Lung microvascular endothelial cell (primary cell): Measurements from ENCODE around the gene HOXA7. TPM values are rescaled to one million over a fixed set of nuclear protein-coding genes. Genes with fewer than 3 reads are reported as not detected.

ENCODE experiments used
- DNase-seq, 2 donors: peaks; one replicate each; pipeline versions ENCODE4 v3.0.0 to v3.0.0-alpha.2; 2010; ENCODE audit warnings: low read depth in 2 of 2
- total RNA-seq: library from RNA; depleted of rRNA; stranded (reverse); fragments of >200 nt; gene quantifications from 2 replicates; pipeline ENCODE4 v1.2.1, GENCODE V29; 2014

HOXA7 gene
- total RNA-seq, 1 donor from 2014 or later, result 1.8 TPM

DNA sequence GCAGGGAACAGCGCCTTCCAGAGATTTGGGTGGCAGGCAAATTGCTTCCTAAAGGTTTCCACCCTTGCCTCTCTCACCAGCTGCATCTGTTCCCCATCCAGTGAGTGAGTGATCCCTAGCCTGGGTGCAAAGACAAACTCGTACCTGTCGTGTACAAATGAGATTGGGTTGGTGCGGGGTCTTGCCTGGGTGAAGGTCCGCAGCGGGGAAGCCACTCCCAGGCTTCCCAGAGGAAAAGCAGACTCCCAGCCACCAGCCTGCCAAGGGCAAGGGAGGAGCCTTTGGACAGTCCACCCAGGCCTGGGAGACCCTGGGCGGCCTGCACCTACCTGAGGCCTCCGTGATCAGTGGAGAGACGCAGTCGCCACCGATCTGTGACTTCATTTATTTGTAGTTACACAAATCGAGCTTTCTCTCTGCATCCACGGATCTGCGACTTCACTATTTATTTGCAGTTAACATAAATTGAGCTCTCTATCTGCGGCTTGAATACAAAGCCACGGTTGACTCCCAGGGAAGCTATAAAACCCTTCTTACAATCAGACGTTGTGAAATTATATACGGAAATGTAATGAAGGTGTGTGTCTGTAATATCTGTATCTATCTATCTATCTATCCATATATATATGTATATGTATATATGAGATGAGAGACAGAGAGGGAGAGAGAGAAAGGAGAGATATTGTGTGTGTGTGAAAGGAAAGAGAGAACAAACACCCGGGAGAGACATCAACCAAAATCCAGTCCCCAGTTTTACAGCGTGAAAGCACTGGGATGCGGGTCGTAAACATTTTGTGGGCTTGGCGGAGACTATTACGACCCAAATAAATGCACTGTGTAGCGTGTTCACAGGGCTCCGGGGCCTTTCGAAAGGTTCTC is 3.0 kb upstream of the HOXA7 start:
- DNase-seq, result no peak

DNA sequence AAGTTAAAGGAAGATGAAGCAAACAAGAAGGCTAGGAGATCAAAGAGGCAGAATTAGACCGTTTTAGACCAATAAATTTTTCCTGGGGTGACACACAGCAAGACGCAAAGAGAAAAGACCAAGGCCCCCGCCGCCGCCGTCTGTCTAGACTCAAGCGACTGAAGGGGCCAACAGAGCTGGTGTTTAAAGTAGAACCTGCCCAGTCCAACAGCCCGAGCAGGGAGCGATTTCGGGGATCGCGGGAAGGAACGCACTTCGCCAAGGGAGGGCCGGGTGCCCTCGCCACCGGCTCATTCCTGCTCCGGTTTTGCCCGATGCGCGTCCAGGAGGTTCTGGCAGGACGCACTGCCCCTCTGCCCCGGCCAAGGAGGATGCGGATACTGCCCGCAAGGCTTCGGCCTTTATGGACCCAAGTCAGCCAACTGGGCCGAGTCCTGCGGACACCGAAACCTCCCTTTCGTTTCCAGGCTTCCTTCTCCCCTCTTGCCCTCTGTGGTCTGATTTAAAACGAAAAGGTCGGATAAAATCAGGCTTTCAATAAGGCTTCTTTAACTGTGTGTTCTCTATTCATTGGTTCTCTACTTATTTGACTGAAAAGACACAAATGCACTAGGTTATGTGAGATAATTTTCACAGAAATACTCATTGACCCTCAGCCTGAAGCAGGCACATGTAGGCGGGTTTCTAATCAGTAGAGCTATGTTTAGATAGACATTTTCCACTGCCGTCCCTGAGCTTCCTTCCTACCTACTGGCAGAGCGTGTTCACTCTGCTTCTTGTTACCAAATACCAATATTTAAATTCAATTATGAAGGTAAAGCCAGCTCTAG is 2.2 kb upstream of the HOXA7 start:
- peak in 1 of 2 donors; percentile 58 for DNase-seq

DNA sequence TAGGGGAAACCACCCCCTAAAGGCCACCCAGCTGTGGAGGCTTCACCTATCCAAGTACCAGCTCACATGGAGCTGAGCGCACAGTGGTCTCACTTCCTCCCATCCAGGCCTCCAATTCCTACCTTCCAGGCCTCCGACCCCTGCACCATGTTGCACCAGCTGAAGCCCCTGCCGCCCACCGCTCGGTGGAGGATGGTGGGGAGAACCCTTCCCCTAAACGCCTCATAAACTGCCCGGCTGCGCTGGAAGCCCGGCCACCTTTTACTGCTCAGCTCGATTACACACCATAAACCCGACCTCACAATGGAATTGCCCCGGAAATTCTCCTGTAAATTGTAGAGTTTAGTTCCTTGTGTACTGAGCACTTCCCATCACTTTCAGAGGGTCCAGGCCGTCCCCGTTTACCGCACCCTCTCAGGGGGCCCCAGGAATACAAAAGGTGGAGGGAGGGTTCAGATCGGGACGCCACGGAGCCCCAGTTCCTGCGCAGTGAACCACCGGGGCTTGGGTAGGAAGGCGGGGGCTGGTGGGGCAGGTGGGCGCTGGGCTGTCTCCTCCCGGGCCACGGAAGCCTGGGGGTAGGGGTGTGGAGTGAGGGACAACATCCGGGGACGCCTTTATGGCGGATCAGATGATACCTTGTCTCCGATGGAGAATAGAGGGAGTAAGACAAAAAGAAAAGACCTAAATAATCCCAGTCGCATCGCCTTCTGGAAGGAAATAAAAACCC is 1.4 kb upstream of the HOXA7 start:
- no peak for DNase-seq

DNA sequence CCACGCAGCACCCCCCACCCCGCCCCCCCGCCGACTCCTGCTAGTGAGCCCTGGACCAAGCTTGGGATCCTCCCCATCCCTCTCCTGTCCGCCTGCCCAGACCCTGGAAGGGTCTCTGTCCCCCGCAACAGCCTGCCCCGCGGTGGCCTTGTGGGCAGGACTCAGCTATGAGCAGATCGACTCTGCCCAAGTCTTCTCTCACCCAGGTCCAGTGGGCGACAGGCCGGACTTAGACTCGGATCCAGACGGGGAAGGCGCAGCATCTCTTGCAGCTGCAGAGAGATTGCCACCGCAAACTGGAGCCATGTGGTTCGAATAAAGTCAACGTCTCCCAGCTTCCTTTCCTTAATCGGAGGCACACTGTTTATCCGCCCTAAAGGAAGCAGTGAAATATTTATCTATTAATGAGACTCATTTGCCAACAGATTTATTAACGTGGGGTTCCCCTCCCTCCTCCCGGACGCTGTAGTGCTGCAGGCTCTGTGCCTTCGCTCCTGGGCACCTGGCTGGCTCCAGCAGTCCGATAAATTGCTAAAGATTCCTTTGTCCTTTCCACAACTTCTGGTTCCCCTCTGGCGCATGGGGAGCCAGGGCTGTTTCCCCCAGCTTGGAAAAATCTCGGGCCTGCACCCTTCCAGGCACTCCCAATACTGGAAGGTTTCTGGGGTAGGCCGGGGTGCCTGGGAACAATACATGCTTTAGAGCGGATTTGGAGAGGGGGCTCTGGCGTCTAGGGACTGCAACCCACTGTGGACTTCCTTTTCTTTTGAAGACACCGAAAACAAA is 634 bp upstream of the HOXA7 start:
- DNase-seq, result no peak

DNA sequence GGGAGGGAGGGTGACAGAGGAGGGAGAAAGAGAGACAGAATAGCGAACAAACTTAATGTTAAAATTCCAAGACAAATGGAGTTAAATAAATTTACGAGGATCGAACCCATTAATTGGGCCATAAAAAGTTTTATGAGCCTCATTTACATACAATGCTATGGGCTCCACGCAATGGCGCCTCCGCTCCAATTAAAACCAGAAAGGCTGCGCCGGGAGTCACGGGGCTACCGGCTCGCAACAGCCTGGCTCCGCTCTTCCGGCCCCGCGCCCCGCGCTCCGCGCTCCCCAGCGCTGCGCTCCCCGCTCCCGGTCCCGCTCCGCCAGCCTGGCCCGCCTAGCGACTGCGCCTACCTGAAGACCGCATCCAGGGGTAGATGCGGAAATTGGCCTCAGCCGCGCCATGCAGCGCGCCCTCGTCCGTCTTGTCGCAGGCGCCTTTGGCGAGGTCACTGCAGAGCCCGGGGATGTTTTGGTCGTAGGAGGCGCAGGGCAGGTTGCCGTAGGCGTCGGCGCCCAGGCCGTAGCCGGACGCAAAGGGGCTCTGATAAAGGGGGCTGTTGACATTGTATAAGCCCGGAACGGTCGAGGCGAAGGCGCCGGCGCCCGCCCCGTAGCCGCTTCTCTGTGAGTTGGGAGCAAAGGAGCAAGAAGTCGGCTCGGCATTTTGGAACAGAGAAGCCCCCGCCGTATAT is 513 bp downstream of the HOXA7 start:
- DNase-seq, result peak; percentile 40 to 77

DNA sequence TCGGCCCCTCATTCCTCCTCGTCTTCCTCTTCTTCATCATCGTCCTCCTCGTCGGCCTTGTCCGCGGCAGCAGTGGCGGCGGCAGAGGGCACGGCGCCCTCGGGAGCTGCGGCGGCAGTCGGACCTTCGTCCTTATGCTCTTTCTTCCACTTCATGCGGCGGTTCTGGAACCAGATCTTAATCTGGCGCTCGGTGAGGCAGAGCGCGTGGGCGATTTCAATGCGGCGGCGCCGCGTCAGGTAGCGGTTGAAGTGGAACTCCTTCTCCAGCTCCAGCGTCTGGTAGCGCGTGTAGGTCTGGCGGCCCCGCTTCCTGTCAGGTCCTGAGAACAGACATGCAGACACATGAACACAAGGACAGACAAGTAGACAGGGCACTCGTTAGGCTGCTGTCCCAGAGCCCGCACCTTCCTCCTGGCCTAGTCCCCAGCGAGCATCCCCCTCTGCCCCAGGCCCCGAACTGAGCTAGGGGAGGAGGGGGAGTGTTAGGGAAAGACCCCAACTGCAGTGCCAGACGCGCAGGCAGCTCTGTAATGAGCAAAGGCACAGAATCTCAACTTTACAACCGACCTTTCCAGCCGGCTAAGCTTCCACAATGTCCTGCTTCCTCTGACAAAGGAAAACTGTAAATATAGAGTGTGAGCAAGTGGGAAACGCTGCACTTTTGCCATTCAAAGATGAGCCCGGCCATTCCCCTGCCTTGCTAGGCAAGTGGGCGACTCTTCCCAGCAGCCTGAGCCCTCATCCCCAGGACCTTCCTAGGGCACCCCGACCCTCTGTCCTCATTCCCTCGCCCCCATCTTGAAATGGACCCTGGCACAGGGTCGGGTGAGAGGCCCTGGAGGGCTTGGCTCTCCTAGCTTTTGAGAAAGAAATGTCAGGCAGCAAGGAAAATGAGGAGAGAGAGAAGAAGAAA is 1.3 kb downstream of the HOXA7 start:
- DNase-seq, result peak in 1 of 2 donors; percentile 46

DNA sequence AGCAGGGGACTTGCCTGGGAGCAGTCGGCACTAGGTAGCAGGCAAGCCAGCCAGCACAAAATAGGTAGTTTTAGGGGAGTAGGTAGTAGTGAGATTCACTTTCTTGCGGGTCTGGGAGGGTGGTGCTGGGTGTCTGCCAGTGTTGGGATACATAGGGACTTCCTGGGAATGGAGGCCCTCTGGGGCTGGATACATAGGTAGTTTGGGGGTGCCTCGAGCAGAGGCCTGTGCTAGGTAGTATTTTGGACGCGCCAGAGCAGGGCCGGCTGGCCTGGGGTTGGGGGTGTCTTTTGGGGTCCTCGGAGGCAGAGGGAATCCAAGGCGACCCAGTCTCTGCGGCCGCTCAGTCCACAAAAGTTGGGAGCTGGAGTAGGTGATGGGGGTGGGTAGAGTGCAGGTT is 2.1 kb downstream of the HOXA7 start:
- DNase-seq, result no peak

DNA sequence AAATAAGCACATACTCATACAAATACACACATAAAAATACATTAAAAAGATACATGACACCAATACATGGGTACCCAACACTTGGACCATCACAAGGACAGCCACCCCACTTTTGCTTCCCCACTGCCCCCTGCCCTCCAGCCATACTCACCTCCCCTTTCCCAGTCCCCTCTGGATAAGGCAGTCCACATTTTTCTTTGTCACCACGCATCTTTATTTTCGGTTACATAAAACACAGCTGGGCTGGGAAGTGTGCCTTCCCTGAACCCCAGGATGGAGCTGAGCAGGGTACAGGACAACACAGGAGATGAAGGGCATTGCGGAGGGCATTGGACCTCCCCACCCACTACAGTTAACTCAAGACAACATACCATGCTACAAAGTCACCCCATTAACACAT is 2.9 kb downstream of the HOXA7 start:
- DNase-seq, result no peak

DNA sequence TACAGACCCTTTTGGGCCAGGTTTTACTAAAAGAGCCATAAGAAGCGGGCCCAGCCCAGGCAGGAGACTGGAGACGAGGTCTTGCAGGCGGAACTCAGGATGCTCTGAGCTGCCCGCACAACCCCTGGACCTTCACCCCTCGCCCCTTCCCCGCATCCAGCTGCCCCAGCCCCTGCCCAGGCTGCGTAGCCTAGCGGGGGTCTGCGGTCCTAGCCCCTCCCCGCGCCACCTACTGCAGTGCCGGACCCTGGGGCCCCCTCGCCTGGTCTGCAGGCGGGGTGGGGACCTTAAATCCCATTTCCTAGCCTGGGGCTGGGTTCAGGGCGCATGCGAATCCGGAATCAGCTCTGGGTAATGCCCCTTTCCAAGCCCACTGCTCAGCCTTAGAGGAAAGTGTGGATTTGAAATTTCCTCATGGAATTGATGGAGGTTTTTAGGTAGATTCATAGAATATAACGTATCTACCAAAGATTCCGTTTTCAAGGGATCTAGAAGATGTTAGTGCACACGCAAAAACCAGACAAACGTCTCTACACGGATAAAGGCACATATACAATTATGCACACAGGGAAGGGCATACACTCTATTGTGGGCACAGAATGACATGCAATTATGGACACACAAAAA is 3.5 kb downstream of the HOXA7 start:
- DNase-seq, result no peak

DNA sequence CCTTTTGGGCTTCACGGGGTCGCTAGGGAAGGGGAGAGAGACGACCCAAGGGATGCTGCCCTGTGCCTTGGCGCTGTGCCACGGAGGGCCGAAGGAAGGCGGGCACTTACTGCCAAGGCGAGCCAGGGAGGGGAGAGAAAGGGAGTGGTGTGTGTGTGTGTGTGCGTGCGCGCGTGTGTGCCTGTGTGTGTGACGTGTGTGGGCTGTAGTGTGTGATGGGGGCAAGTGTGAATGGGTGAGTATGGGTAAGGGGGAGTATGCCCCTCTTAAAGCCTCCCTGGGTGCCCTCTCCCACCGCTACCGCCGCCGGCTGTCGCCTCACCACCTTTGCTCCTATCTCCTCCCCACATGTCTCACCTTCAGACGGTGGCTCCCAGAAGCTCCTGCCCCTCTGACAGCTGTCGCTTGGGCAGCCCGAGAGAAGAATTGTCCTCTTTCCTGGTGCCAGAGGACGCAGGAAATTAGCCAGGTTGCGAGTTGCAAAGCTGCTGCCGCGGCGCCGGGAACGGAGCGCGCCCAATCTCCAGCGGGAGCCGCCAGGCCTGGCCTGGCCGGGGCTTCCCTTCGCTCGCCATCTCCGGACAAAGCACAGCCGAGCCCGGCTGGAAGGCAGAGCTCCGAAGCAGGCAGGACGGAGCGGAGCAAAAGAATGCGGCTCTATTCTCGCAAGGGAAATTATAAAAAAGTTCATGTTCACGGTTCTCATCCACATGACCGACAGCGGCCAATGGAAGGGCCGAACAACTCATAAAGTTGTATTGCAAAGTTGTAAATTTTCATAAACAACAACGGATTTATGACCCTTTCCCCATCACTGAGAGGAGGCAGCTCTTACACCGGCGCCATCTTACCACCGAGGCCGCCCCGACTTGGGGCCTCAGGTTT is 4.3 kb downstream of the HOXA7 start, which contains the start of gene HOXA3:
HOXA3 (minus strand) TSS at position 653 of the 885 bp plus-strand sequence. CDS start 41,943 bp downstream, outside the sequence.
- peak; percentile 41 to 90 for DNase-seq

DNA sequence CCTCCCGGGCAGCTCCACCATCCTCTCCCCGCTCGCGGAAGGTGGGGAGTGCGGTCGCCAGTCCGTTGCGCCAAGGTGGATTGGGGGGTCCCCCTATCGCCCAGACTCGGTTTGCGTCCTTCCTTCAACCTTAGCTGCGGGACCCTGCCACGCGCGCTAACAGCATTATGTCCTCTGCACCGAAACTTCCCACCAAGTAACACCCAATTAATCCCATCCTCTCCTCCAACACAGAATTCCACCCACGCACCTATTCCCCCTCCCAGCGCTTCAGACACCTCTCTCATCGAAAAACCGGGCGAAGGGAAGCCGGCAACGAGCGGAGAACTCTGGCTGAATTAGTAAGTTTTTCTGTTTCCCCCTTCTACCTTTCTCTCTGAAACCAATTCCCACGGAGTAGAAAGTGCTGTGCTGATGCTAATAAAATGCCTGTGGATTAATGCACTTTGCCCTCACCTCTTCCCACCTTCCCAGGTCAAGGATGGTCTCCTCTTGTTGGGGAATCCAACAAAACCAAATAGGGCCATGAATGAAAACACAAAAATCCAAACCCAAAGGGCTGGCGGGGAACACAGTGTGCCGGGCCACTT is 5.0 kb downstream of the HOXA7 start:
- DNase-seq, result no peak

DNA sequence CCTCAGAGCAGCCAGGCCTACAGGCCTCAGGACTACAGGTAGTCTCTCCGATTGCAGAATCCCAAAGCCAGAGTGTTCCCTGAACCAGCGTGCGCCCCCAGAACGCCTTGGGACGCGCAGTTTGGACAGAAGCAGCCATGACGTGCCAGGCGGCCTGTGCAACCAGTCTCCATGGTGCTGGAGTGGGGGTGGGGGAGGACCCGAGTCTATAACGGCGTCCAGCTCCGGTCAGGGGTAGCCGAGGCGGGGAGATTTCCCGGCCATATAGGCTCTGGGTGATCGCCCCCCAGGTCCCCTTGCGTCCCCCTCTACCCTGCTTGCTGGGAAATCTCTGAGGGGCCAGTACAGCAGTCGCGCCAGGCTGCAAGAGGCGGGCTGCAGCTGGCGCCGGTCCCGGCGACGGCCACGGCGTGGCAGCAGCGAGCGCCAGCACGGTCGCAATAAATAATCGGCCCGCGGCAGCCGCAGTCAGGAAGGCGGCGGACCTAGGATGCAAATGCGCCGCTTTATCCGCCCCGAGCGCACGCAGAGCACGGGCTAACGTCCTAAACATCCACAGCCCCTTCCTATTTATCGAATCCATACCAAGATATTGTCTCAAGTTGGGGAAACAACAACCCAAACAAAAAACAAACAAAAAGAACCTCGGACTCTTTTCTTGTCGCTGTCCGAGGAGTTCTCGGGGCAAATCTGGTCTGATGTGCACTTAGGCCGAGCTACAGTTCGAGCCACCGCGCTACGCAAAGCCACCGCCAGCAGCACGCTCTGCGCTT is 5.7 kb downstream of the HOXA7 start:
- peak; percentile 89 to 92 for DNase-seq

DNA sequence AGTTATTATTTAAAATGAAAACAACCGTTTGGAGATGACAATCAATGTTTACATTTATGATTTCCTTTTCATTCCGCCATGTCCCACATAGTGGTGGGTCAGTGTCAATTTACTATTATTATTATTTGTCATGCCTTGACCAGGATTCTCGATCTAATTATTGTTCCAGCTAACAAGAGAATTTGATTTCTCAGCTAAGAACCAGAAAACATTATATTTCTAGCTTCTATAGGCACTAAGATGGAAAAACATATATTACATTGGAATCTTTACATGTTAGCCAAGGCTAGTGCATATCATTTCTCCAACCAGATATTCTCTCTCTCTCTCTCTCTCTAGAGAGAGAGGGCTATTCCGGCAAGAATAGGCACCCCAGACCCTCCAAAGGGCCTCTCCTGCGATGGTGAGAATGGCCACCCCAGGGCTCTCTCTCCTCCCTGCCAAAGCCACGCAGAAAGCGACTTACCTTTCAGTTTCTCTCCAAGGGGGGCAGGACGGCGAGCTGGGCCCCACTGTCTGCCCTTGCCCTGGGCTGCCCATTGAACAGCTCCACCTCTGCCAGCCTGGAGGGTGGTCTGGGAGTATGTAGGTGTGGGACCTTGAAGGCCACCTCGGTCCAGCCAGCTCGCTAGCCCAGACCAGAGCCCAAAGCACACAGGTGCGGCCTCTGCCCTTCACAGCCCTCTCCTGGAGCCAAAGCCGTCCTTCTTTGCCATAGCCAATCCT is 6.5 kb downstream of the HOXA7 start:
- no peak for DNase-seq

DNA sequence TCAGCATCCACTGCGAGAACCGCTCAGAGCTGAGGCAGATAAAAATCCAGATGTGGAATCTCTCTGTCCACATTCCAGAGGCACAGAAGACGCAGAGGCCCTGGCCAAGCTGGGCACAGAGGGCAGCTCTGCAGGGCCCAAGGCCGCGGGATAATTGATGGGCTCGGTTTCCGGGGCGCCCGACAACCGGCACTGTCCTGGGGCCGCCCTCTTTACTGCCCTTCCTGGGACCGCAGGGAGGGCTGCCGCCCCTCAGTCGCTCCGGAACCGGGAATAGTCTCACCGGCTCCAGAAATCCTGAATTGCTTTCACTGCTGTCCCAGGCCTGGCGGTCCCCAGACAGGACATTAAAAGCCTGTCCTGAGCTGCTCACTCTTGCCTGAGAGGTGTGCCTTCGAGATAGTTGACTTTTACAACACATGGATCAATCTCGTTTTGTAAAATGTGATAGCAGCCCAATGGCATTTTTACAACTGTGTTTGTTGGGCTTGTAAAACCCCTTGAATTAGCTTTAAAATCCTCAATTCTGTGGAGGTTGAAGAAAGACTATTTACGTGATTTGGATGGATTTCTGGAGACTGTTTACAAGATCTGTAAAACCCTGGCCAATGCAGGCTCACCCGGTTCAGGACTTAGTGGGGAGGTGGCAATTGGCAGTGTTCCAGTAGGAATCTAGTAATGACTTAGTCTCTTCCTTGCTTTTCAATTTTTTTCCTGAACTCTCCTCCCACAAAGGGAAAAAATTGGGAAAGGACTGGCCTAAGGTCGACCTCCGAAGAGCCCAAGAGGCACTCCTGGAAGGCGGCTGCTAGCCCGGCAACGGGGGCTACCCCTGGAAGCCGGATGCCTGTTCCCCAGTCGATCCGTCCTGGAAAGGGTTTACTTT is 7.5 kb downstream of the HOXA7 start:
- no peak for DNase-seq
